MV-4-11 (cell line): ENCODE results near the gene CDK4.
A peak's percentile ranks its signal among the peaks of the same experiment; 100 is the strongest.

Experiments used
- DNase-seq: peaks from one replicate; lab custom pipeline; 2025; lab: John Stamatoyannopoulos, UW

The CDK4 gene

DNA sequence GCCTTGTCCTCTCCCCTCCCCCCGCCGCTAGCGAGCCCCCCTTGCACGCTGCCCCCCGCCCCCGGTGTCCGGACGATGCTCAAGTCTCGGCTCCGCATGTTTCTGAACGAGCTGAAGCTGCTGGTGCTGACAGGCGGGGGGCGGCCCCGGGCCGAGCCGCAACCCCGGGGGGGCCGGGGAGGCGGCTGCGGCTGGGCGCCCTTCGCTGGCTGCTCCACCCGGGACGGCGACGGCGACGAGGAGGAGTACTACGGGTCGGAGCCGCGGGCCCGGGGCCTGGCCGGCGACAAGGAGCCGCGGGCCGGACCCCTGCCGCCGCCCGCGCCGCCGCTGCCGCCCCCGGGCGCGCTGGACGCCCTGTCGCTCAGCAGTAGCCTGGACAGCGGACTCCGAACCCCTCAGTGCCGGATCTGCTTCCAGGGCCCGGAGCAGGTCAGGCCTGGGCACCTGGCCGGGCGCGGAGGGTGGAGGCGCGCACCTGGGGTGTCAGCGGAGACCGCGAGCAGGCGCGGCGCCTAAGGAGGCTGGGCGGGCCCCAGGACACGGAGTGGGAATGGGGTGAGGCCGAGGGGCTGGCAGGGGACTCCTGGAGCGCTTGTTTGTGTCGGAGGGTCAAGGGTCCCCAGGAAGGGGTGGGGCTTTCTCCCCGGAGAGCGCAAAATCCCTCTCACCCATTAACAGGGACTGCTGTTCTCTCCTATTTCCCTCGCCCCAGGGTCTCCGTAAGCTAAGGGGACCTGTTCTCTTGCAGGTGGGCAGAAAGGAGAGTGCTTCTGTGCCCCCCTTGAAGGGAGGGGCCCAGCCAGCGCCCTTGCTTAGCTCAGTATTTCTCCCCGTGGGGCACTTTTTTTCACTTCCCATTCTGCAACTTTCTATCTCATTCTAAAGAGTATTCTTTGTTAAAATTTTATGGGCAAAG is 3.6 kb upstream of the CDK4 start:
- DNase-seq, result peak; percentile 53

DNA sequence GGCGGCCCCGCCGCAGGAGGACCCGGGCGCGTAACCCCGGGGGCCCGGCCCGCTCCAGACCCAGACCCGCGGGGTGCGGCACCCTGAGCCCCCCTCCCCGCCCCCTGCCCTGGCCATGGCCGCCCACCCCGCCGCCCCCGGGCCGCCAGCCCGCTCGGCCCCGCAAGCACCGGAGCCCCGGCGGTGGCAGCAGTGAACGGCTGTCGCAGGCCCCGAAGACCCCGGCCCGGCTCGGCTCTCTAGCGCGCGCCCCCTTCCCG is 3.0 kb upstream of the CDK4 start:
- DNase-seq, result no peak

DNA sequence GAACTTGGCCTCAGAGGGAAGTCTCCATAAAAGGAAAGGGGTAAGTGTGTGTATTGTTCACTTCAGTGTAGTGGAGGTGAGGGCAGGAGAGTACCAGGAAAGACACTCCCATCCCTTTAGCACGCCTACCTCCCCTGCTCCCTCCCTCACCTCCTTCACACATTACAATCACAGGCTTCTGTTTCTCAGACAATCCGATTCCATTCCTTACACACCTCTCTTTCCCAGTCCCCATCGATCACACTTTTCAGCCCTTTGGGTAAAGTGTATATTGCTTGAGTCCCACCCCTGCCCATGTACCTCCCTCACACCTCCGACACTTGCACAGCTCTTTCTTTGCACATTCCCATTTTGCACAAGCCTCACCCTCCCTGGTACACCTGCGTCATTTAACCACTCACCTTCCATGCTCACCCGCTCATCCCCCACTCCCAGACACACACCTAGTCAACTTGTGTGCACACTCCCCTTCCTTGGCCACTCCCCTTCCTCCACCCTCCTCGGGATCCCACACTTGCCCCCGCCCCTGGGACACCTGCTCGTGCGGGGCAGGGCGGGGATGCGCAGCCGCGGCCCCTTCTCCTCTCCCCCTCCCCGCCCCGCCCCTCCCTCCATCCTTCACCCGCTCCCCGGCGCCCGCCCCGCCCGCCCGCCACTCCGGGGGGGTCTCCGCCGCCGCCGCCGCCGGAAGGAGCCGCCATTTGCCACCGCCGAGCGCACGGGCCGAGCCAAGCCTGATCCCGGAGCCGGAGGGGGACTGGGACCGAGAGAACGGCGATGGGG is 2.5 kb upstream of the CDK4 start, which contains the start of gene MARCHF9:
Gene MARCHF9 (plus strand): TSS at position 693 of the 783 bp plus-strand sequence. CDS start 426 bp downstream, outside the sequence.
- DNase-seq, result no peak

DNA sequence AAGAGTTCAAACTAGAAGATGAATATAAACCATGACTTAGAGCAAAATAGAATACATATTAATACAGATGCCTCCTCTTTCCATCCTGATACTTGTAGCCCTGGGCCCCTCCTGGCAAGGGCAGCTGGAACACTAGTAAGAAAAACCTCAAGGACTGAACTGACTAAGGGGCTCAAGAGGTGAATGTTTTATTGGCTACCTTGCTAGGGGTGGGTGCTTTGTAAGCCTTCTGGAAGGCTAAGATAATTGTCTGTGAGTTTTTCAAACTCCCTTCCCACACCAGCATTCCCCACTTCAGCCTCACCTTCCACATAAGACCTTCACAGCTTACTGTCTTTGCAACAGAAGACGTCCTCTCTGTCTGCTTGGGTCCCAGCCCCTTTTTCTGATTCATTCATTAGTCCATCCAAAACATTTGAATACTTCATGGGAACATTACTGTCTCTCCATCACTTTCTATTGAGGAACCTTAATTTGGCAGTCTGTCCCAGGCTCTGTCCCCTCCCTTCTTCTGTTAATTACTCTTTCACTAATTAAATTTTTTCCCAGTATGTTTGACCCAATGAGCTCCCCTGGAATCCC is 1.7 kb upstream of the CDK4 start:
- DNase-seq, result no peak

DNA sequence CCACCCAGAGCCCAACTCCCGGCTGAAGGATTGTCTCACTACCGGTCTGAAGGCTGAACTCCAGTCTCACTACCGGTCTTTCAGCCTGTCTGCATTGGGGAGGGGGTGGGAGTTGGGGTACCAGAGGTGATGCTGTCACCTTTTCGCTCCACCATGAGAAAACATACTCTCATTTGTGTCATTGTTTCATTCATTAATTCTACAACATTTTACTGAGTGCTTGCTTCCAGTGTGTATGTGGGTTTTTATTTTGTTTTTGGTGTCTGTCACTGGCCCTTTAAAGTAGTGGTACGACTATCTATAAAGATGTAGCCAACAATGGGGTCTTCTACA is 524 bp upstream of the CDK4 start:
- DNase-seq, result no peak

DNA sequence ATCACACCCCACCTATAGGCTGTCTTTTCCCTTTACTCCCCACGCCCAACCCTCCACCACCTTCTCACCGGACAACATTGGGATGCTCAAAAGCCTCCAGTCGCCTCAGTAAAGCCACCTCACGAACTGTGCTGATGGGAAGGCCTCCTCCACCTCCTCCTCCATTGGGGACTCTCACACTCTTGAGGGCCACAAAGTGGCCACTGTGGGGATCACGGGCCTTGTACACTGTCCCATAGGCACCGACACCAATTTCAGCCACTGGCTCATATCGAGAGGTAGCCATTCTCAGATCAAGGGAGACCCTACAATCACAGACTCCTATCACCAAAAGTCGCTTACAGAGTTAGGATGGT is 700 bp downstream of the CDK4 start:
- no peak for DNase-seq

DNA sequence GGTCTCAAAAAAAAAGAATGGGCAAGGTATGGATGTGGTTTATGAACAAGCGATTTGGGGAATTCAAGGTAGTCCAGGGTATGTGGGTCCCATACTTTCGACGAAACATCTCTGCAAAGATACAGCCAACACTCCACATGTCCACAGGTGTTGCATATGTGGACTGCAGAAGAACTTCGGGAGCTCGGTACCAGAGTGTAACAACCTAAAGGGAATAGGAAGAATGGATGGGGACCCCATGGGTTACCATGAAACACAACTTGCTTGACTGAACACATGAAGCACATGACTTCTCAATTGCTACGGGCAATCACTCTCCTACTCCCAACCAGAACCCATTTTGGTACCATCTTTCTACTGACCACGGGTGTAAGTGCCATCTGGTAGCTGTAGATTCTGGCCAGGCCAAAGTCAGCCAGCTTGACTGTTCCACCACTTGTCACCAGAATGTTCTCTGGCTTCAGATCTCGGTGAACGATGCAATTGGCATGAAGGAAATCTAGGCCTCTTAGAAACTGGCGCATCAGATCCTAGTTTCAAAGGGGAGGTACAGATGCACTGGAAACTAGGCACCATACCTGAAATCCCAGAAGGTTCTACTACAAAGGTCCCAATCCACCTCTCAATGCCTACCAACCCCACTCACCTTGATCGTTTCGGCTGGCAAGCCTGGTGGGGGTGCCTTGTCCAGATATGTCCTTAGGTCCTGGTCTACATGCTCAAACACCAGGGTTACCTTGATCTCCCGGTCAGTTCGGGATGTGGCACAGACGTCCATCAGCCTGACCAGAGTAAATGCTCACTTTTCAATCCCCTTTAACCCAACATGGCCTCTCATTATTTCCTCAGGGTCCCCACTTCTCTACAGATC is 1.3 kb downstream of the CDK4 start:
- no peak for DNase-seq

DNA sequence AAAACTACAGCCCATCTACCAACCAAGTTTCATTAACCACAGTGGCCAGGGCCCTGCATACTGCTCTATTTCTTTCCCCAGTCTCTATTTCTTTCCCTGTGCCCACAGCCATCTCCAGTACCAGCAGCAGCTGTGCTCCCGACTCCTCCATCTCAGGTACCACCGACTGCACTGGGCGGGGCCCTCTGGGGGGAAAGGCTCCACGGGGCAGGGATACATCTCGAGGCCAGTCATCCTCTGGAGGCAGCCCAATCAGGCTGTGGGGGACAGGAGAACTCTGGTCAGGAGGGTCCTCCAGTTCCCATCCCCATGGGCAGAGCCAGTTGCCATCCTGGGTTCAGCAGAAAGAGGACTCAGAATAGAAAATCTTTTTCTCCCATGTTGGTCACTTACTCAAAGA is 3.0 kb downstream of the CDK4 start:
- DNase-seq, result no peak

DNA sequence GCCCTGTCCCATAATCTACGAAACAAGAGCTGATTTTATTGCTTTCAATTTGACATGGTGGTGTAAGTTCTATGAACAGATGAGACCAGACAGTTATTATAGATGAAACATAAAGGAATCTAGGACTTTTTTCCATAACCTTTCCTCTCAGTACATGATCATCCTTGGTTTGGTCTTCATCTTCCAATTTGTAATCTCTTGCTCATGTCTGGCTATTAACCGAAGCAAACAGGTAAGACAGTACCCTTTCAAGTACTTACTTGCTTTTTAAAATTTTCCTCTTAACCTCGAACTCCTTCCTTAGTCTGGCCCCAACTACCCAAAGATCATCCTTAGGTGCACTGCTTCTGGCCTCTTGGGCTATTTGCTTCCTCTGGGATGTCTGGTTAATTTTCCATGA is 6.1 kb downstream of the CDK4 start:
- no peak for DNase-seq

DNA sequence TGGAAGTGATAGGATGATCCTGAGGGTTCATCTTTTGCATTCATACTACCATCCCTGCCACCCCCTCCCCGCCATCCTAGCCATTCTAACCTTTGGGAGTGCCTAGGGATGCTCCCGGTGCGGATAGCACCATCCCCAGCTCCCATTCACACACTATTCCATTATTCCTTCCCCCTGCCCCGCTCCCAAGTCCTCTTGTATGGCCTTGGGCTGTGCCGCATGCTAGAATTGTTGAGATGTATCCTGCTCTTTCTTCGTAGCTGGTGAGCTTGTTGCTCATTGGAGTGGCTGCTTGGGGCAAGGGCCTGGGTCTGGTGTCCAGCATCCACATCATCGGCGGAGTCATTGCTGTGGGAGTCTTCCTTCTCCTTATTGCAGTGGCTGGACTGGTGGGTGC is 6.6 kb downstream of the CDK4 start:
- no peak for DNase-seq

DNA sequence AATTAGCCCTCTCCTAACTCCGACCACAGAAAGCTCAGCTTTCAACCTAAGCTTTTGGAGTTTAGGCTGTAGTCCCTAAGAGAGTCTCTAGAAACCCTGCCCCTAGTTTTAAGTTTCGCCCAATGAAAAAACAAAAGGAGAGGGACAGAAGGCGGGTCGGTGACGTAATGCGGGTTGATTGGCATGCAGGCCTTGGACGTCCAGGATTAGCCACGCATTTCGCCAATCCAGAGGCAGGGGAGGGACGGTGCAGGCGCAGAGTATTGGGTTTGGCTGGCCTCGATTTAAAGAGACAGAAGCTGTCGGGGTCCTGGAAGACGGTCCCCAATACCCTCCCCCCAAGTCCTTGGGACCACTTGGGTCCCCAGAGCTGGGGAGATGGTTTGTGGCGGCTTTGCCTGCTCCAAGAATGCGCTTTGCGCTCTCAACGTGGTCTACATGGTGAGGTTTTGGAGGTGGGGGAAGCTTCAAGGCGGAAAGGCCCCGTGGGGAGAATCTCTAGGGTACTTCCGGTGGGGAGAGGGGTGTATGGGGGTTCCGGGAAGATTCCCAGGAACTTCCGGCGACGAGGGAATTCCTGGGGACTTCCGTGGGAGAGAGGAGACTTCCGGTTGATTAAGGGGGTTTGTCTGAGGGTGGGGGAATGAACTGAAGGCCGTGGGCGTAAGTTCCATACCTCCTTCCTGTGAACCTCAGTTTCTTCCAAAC is 7.2 kb downstream of the CDK4 start, which contains the start of gene TSPAN31:
Gene TSPAN31 (plus strand): TSS at position 263 of the 708 bp plus-strand sequence. CDS start 116 bp downstream, at position 379.
- DNase-seq, result peak; percentile 98

DNA sequence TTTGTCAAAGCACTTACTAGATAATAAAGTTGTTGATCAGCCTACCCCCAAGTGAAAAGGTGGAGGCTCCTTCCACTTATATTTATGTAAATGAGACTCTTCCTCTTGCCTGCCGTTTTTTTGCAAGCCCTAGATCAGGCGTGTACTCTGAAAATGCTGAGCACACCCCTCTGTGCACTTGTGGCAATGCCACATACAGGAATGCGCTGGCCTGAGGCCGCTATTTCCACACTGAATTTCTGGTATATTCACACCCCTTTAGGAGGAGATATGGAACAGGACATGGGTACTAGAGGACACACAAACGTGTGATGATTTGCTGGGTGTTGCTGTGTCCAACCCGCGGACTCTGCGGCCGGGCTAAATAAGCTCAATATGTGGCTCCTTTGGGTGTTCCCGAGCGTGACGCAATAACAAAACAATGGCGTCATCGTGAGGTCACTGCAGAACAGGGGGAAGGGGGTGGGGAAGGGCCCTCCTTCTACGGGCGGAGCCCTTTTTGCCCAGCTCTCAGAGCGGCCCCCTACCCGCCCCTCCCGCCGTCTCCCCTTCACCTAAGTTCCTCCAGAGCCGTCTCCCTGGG is 7.8 kb downstream of the CDK4 start:
- DNase-seq, result no peak

DNA sequence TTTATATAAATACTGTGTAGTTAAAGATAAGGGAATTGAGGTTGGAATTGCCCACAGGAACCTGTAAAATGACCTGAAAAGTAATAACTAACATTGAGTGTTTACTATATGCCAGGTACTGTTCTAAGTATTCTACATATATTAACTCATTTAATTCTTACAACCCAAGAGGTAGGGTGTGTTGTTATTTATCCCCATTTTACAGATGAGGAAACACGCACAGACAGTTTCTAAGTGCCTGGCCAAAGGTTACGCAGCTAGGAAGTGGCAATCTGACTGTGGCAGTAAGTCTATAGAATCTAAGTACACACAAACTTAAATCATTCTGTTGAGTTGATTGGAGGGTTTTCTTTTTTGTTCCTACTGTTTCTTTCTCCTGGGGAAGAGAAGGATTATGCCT is 8.3 kb downstream of the CDK4 start:
- DNase-seq, result no peak

DNA sequence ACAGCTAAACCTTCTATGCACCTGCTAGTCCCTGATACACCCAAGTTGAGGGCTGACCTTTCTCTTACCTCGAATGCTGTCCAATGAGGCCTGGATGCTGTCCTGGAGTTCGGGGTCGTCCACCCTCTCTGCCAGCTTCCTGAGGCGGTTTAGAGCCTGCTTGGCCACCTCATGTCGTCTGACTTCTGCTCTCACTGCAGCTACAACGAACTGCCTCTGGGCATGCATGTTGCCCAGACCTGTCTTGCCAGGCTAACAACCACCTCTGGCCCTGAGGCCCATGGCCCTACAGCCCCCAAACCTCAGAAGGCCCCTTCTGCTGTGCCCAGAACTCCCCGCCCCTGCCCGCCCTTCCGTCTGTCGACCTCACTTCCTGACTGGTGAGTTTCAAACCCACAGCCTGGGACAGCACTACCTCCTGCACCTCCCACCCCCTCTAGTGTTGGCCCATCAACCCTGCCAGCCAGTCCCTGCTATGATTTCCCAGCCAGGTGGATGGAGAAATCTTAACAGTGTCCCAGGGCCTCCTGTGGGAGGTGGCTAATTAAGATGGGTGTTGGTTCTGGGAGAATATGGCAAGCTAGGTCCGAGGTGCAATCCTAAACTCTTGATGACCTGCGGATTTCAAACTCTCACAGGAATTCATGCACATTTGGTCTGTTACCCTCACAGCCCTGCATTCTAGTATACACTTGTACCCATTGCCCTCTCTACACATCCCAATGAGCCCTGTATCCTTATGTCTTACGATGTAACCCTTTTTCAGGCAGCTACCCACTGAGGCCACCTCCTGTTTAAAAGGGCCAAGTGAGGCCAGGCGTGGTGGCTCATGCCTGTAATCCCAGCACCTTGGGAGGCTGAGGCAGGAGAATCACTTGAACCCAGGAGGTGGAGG is 10.0 kb downstream of the CDK4 start:
- peak; percentile 71 for DNase-seq

DNA sequence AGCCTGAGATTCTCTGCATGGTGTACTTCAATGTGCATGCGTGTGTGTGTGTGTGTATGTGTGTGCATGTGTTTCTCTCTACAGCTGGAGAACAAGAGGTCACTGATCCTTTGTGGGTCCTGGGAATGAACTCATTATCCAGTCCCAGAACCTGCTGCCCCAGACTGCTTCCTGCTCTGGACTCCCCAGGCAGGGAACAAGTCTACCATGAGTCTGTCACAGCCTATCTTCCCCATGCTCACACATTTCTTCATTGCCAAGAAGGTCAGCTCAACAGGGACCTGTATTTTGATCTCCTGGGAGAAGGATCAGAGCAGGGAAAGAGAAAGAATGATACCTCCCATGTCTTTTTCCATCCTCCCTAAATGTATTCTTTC is 10.7 kb downstream of the CDK4 start:
- DNase-seq, result no peak

DNA sequence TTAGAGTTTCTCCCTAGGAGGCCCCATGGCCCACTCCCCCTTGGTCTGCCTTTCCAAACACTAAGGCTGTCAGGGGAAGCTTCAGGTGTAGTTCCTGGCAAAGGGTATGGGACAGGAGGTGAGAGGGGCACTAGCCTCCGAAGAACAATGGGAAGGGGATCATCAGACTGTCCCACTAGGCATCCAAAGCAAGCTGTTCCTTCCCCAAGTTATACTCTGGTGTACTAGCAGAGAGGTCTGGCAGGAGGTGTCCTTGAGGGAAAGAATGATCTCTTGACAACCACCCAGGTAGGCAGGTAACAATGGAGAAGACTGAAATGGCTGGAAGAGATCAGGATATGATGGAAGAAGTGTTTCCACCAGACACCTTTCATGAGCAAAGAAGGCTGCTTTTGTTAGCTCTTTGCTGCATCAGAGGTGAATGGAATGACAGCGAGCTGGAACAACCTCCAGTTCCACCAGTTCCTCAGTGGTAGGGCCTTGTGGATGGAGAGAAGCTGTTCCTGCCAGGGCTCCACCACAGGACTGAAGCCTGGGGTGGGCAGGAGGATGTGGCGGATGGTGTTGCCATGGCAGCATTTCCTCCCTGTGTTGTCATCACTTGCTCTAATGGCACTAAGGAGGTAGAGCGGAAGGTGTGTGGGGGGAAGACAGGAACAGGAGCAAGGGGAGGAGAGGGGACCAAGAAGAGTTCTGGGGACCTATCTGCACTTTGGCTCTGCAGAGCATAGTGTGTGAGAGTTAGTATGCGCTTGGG is 11.3 kb downstream of the CDK4 start:
- DNase-seq, result peak; percentile 59

DNA sequence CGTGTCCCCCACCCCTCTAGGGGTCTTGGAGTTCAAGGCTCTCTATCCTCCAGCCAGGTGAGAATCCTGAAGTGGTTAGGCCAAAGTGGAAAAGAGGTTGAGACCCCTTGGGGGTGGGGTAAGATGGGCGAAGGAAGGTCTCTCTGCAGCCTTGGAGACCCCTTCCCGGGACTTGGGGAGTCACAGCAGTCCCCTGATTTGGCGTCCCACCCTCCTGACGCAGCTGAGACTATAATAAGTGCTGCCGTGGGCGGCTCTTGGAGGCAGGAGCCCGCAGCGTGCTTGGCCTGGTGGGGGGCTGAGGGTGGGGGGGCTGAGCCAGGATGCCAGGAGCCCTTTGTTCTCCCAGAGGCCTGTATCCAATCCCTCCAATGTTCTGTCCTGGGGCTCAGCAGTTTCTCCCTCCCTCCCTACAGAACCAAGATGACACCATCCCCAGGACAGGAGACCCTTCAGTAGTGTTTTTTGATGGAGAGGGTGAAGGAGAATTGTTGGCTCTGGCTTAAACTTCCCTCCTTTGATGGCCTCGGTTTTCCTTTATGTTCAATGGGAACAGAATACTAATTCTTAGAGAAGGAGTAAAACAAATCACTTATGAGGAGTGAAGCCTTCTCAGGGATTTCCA is 12.1 kb downstream of the CDK4 start:
- DNase-seq, result no peak

DNA sequence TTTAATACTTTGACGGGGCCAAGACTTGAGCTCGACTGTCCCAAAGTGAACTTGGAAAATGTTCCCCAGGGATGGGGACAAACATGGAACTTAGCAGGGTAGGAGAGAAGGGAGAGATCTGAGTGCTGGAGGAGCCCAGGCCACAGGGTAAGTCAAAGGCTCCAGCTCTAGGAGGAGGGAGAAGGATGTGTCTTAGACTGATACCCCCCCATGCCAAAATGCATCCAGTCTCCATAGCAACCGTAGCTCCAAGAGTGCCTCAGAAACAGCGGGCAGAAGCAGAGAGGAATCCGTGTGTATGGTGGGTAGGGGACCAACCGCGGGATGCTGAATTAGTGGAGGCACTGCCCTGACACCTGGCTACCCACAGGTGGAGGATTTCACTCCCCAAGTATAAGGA is 12.7 kb downstream of the CDK4 start:
- DNase-seq, result no peak

DNA sequence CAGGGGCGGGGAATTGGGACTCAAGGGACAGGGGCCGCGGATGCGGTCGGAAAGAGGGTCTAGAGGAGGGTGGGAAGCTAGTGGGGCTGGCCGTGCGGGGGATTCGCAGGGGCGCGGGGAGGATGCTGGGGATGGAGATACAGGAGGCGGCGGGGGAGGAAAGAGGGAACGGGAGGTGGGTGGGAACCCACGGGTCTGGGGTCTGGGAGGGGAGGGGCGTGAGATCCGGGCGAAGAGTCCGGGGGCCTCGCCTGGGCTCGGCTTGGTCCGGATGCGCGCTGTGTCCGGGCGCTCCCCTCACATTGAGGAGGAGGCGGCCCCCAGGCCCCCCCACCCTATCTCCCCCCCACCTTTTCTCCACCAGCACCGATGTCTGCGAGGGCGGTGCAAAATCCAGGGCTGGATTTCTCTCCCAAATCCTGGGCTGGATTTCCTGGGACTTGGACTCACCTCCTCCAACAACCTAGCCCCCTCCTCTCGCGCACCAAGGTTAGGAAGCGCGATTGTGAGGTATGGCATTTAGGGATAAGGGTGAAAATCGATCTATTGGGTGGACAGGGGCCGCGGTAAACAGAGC is 13.4 kb downstream of the CDK4 start, which contains the start of gene AGAP2:
Gene AGAP2 (minus strand): TSS at position 82 of the 577 bp plus-strand sequence. CDS start 496 bp downstream, outside the sequence.
- no peak for DNase-seq
